ENCODE results near the gene SHB. TPM values are rescaled to one million over a fixed set of nuclear protein-coding genes. Genes with fewer than 3 reads are reported as not detected.

The SHB gene
- total RNA-seq, 1 experiment from 2014 or later = 28.7 TPM

DNA sequence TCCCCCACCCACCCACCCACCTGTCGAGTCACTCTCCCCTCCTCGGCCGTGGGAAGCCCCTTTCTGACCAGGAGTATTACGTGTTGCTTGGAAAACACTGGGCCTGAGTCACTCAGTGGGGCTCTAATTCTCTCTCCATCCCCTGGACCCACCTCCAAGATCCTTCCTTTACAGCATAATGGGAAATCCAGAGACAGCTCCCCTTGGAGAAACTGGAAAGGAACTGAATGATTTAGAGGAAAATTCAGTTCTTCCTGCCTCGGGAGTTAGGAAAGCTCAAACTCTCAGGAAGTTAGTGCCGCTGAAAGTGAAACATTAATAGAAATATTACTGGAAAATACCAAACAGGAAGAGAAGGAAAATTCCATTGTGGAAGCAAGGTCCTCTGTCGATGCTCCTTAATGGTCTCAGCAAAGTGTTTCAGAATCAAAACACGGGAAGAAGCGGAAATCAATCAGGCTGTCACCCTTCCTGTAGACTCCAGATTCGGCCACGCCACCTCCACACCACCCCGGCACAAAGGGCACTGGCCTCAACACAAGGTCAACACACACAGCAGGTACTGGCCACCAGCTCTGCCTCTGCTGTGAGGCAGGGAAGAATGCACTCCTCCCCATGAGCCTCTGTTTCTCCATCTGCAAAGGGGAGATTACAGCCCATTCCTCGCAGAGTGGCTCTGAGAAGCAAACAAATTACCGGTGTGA, 9.6 kb downstream of the SHB start:
- RAD21 ChIA-PET (ENCODE audit: low non-redundant PET in 1 of 2, low total read pairs in 2 of 2, uncharacterized antibody in 2 of 2, unreplicated experiment in 2 of 2) = no interaction called here
- Histone ChIP-seq H3K4me3 (replicated peaks in 1 of 2; ENCODE audit: low read depth in 1 of 2, low read length in 2 of 2) (no peak overlapping the region), H2AFZ (ENCODE audit: low read depth, low read length, poor library complexity, severe bottlenecking) (no peak overlapping the region), H3K9me3 (ENCODE audit: control insufficient read depth in 1 of 2, insufficient read depth in 1 of 2, low read depth in 1 of 2, low read length in 2 of 2) (no peaks in the 10 kb centered on the region), H3K79me2 (ENCODE audit: insufficient read depth, low read length) (peaks cover 98% of the 10 kb centered on the region), H3K4me2 (ENCODE audit: low read length) (no peak overlapping the region), H3K27me3 (ENCODE audit: insufficient read depth, low read length) (no peaks in the 10 kb centered on the region), H3K9me2 (ENCODE audit: insufficient read depth) (no peaks in the 10 kb centered on the region), H3K36me3 (ENCODE audit: control insufficient read depth in 1 of 2, insufficient read depth in 2 of 2, low read length in 2 of 2) (peaks cover 2 to 4% of the 10 kb centered on the region in 2 experiments; a peak in 1 of 4 replicates), H3K4me1 (ENCODE audit: control insufficient read depth in 1 of 2, insufficient read depth in 2 of 2, low read length in 2 of 2) (peaks cover 29 to 42% of the 10 kb centered on the region in 2 experiments), H4K20me1 (ENCODE audit: insufficient read depth) (peaks cover 31% of the 10 kb centered on the region; the same call in 1 of the 2 replicates), H3K27ac (ENCODE audit: low read depth, low read length) (no peak overlapping the region), H3K9ac (ENCODE audit: low read length) (no peak overlapping the region)
- POLR2A ChIA-PET = no interaction called here
- intact Hi-C loops (cut with micrococcal nuclease) = no loop called here
- CTCF ChIA-PET = no interaction called here
- ATAC-seq (no peak), DNase-seq (ENCODE audit: low read depth, low spot score) (no peak)
- TF ChIP-seq EZH2 (IDR thresholded peaks at IDR 0.05) (no peak), RAD21 (IDR thresholded peaks at IDR 0.05; ENCODE audit: low read depth) (no peak), POLR2AphosphoS5 (IDR thresholded peaks at IDR 0.05; ENCODE audit: low read depth, low read length) (no peak), SRF (IDR thresholded peaks at IDR 0.05; ENCODE audit: low read depth) (no peak), ELF1 (IDR thresholded peaks at IDR 0.05; ENCODE audit: borderline replicate concordance, low read depth) (no peak), JUND (IDR thresholded peaks at IDR 0.05) (no peak), ZFX (IDR thresholded peaks at IDR 0.05) (no peak), TCF7L2 (IDR thresholded peaks at IDR 0.05; ENCODE audit: borderline replicate concordance, extremely low read depth, insufficient read depth, insufficient read length) (no peak), EZH2phosphoT487 (IDR thresholded peaks at IDR 0.05; ENCODE audit: borderline replicate concordance) (no peak), EGR1 (IDR thresholded peaks at IDR 0.05; ENCODE audit: low read depth) (no peak), SIN3A (IDR thresholded peaks at IDR 0.05; ENCODE audit: low read depth) (no peak), CEBPB (IDR thresholded peaks at IDR 0.05; ENCODE audit: low read depth) (no peak), POLR2A (IDR thresholded peaks at IDR 0.05; ENCODE audit: borderline replicate concordance, extremely low read depth, insufficient read depth, insufficient read length) (no peak), YY1 (IDR thresholded peaks at IDR 0.05; ENCODE audit: extremely low read depth, insufficient replicate concordance, low read depth, low read length) (no peak), CBX3 (IDR thresholded peaks at IDR 0.05; ENCODE audit: low read depth) (no peak)
- TF ChIP-seq, protein P1, sequence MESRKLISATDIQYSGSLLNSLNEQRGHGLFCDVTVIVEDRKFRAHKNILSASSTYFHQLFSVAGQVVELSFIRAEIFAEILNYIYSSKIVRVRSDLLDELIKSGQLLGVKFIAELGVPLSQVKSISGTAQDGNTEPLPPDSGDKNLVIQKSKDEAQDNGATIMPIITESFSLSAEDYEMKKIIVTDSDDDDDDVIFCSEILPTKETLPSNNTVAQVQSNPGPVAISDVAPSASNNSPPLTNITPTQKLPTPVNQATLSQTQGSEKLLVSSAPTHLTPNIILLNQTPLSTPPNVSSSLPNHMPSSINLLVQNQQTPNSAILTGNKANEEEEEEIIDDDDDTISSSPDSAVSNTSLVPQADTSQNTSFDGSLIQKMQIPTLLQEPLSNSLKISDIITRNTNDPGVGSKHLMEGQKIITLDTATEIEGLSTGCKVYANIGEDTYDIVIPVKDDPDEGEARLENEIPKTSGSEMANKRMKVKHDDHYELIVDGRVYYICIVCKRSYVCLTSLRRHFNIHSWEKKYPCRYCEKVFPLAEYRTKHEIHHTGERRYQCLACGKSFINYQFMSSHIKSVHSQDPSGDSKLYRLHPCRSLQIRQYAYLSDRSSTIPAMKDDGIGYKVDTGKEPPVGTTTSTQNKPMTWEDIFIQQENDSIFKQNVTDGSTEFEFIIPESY (IDR thresholded peaks at IDR 0.05; ENCODE audit: extremely low read depth, insufficient replicate concordance, low read length) = no peak
- TF ChIP-seq, protein P2, sequence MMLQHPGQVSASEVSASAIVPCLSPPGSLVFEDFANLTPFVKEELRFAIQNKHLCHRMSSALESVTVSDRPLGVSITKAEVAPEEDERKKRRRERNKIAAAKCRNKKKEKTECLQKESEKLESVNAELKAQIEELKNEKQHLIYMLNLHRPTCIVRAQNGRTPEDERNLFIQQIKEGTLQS (IDR thresholded peaks at IDR 0.05) = no peak
- TF ChIP-seq, protein P3, sequence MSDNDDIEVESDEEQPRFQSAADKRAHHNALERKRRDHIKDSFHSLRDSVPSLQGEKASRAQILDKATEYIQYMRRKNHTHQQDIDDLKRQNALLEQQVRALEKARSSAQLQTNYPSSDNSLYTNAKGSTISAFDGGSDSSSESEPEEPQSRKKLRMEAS (IDR thresholded peaks at IDR 0.05) = no peak
- TF ChIP-seq, protein P4, sequence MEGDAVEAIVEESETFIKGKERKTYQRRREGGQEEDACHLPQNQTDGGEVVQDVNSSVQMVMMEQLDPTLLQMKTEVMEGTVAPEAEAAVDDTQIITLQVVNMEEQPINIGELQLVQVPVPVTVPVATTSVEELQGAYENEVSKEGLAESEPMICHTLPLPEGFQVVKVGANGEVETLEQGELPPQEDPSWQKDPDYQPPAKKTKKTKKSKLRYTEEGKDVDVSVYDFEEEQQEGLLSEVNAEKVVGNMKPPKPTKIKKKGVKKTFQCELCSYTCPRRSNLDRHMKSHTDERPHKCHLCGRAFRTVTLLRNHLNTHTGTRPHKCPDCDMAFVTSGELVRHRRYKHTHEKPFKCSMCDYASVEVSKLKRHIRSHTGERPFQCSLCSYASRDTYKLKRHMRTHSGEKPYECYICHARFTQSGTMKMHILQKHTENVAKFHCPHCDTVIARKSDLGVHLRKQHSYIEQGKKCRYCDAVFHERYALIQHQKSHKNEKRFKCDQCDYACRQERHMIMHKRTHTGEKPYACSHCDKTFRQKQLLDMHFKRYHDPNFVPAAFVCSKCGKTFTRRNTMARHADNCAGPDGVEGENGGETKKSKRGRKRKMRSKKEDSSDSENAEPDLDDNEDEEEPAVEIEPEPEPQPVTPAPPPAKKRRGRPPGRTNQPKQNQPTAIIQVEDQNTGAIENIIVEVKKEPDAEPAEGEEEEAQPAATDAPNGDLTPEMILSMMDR (IDR thresholded peaks at IDR 0.05 in 2 of 3, conservative IDR thresholded peaks at IDR 0.05 in 1 of 3; ENCODE audit: borderline replicate concordance in 1 of 3, insufficient read depth in 1 of 3, low read depth in 2 of 3, low read length in 2 of 3) = no peak
- no TSS peak for BruUV-seq (replicated peaks)
